ENCODE measurements around the gene SCGN.

Gene SCGN

DNA sequence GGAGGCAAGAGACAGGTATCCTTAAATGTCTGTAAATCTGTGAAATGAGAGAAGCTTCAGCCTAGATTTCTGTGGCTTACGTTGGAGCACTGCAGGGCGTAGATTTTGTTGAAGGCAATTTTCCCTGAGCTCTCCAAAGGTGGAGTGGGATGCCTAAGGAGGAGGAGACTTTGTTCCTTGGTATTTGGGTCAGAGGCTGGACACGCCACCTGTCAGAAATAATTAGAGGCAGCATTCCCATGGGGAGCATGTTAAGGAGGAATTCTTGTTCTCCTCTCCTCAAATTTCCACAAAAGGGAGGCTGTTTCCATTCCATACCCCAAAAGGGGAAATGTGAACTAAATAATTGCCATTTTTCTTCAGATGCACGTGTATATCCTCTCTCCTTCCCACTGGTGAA is 11.1 kb upstream of the SCGN start:
- no peak for DNase-seq

DNA sequence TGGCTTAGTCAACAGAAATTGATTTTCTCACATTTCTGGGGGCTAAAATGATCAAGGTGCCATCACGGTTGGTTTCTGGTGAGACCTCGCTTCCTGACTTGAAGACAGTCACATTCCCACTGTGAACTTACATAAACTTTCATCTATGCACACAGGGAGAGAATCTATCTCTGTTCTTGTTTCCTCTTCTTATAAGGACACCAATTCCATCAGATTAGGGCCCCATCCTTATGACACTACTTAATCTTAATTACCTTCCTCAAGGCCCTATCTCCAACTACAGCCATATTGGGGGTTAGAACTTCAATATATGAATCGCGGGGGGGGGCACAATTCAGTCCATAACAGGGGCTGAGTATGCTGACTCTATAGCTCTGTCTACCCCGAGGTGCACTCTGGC is 10.6 kb upstream of the SCGN start:
- DNase-seq, result no peak

DNA sequence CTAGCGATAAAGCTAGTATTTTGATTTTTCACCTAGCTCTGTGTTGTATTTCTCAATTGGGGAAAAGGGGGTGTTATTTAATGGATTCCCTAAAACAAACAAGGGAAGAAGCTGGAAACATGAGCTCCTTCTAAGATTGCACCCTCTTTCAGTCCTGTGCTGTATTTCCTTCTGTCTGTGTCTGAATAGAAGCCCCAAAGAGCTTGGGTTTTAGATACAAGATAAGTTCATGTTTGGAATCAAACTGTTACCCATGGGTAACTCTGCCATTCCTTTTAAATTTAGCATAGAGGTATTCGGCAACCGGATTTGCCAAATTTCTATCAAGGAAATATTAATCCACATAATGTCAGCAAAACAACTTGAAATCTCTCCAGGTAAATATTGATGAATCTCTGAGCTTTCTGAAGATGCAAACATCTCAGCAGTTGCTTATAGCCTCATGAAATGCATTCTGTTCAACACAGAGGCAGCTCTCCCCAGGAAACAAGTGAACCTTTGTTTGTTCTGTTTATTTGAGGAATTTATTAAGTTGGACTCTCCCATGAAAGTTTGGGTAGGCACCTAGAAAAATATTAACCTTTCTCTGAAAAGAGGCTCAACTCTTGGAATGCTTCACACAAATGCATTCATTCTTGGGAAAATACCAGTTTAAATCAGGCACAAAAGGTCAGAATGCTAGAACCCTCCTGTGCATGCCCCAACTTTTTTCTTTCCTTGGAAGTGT is 9.9 kb upstream of the SCGN start:
- no peak for DNase-seq

DNA sequence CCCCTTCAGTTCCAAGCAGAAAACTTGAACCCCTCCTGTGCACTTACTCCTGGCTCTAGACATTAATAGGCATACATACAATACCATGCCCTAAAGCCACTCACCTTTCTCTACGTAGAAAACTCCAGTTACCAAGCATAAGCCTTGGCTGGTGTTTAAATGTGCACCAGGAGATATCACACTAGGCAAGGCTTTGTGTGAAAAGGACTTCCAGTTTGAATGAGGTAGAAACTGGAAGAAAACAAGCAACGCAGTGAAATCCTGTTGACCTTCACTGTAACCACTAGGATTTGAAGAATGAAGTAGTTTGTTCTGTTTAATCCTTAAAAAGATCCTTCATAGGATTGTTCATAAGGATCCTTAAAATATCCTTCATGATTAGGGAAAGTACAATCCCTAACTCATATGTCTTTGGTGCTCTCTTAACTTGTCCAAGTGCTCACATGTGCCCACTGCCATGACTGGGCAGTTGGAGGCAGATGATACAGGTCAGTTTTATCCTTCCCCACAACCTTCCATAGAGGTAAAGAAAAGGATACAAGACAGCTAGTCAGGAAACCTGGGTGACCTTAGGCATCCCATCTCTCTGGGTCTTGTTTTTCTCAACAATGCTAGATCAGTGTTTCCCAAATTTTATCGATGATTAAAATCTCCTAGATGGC is 9.2 kb upstream of the SCGN start:
- no peak for DNase-seq

DNA sequence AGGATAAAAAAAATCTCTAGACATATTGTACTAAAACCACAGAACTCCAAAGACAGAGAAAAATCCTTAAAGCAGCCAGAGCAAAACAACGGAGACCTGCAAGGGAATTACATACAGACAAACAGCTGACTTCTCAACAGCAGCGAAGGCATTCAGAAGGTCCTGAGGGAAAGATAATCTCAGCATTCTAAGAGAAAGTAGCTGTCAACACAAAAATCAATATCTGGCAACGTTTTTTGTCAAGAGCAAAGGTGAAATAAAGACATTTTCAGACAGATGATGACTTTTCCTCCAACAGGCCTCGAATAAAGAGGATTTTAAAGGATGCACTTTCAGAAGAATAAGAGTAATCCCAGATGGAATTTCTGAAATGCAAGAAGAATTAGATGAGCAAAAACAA is 6.1 kb upstream of the SCGN start:
- no peak for DNase-seq

DNA sequence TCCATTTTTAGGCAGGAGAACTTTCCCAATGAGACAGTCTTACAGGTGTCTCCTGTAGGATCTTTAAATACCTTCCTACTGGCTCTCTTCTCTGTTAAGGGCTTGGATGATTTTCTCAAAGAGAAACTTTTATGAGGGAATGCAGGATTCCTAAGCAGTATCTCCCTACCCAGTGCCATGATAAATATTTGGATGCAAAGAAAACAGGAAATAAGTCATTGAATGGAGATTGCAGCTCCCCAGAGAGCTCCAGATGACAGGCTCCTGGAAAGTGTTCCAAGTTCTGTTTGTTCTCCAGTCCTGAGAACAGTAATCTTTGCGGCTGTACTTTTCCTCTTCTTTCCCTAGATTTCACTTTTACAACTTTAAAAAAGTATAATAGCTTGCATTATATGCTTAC is 2.4 kb upstream of the SCGN start:
- DNase-seq, result no peak

DNA sequence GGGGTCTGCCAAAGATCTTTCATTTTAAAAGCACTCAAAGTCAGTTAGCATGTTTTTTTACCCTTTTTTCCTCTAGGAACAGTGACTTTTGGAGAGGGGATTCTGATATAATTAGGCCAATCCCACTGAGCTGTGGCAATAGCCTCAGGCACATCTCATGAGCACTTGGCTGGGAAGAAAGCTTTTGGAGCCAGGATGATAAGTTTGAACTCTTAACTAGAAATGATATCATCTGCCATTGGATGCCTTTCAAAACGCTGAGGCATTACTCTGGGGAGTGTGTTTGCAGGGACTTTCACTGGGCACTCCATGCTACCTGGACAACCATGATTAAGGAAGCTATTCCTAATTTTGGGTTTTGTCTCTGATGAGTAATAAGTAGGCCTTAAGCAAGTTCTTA is 3.7 kb downstream of the SCGN start:
- no peak for DNase-seq

DNA sequence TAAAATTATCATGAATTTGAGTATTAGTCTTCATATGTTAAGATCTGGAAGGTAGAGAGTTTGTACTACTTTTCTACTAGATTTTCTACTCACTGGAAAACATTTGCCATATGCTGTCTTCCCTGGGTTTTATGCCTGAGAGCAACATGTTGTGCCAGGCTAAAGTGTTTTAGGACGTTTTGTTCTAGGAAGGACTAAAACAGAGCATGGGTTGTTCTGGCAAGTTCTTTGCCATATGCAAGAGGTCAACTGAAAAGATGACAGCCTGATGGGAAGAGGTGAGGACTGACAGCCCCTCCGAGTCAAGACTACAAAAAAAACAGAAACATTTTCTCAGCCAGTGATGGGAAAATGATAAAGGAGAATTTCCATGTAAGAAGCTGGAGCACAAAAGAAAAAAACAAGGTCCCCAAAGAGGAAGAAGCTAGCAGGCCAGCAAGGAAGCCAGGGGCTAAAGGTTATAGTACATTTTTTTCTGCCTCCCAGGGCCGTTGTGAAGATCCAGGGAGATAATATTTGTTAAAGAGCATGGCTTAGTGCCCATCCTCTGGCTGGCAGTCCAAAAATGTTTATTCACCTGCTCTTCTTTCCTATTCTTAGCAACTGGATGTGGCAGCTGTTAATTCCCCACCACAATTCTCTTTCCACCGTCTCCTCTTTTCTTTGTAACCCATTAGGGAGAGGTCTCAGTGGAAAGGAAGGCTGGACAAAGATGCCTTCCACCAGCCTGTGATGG is 7.8 kb downstream of the SCGN start:
- no peak for DNase-seq

DNA sequence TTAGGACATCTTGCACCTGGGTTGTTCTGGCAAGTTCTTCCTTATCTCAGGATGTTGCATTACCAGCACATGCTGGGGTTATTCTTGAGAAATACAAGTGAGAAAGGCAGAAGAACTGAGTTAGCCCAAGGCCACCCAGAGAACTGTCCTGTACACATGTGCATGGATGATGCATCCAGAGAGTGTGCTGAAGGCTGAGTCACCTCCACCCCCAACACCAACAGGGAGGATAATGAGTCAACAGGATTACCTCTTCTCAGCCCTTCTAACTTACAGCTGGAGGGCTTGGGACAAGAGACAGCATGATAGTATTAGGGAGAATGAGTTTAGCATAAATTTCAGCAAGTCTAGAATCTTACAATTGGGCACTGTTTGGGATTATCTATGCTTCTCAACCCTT is 8.5 kb downstream of the SCGN start:
- no peak for DNase-seq

DNA sequence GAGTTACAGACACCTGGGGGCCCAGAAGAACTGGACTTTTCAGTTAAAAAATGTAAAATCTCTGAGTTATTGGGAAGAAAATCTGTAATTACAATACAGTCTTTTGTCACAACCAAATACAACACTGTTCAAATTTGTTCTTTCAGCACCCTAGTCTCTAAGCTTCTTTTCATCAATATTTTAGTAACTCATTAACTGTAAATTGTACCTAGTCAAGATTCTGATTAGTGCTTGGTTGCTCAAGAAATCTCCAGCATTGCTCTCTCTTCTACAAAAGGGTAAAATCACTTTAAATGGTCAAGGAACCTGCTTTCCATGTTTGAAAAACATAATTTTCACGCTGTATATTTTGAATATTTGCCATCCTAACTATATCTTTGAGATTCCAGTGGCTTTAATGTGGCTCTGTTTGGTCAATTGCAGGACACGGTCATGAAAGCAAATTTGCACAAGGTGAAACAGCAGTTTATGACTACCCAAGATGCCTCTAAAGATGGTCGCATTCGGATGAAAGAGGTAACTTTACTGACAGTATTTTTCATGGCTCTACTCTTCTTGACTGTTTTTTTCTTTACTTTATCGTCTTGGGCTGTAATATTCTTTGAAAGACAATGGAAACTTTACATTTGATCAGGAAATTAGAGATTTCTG is 9.2 kb downstream of the SCGN start:
- no peak for DNase-seq

DNA sequence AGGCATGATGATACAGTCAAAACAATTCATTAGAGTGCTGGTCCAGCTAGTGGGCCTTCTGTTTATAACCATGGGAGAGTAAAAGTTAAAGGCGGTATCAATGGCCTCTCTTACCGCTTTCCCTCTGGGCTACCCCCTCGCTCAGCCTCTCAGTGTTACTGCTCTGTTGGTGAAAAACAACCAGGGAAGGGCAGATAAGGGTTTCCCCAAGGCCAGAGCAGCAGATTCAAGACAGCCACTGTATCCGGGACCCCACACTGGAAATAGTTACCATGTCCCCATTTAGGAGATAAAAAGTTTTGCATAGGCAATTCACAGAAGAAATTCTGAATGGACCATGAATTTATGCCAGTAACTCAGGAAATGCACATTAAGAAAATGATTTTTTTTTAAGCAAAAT is 13.4 kb downstream of the SCGN start:
- no peak for DNase-seq

DNA sequence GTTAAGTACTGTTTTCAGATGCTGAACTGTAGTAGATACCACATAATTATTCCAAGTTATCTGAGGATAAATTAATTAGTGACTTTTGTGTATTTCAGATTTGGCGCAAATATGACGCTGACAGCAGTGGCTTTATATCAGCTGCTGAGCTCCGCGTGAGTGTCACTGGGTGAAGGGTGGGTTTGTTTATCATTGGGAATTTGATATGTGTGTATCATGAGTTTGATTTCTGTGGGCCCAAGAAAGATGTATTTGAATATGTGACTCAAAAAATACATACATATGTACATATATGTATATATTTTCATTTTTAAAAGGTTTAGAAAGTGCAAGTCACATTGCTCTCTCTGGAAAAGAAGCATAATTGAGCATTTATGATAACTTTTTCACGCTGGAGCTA is 17.4 kb downstream of the SCGN start:
- no peak for DNase-seq

DNA sequence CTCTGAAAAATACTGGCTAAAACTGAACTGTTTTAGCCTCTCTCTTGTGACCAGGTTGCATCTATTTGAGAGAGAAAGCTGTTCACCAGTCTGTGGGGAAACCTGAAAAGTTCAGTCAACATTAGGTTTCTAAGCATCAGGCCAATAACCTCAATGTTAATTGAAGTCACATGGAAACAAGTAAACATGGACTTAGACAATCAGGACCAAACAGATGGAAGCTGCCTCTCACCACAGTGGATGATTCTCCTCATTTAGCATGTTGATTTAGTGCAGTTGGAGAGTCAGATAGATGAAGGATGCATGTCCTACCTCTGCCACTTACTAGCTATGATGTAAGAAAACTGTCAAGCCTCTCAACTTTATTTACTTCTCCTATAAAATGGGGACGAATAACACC is 18.2 kb downstream of the SCGN start:
- DNase-seq, result no peak

DNA sequence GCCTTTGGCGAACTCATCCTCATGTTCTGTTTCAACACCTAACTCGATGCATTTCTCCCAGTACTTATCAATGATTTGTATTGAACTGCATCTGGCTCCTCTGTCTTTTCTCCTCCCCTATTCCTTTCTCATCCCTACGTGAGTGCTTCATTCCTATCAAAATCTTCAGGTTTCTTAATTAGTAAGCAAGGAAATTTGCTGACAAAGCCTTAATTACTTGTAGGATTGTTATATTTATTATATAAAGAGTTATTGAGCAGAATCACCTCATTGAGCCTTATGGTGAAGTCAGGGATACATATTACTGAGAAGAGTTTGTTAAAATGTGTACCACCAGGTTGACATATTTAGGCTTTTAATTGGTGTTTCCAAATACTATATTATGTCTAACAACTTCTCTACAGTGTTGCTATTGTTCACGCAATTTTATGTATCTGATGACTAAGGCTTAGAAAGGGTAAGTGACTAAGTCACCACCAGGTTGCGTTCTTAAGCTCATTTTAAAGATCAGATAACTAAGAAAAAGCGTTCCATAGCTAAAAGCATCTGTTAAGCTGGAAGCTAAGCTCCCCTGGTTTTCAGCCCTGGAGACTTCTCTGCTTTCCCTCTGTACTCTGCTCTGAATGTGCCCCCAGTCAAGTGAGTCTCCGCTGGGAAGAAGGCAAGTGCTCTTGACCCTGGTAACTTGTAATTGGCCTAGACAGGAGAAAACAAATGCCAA is 18.9 kb downstream of the SCGN start:
- DNase-seq, result no peak

DNA sequence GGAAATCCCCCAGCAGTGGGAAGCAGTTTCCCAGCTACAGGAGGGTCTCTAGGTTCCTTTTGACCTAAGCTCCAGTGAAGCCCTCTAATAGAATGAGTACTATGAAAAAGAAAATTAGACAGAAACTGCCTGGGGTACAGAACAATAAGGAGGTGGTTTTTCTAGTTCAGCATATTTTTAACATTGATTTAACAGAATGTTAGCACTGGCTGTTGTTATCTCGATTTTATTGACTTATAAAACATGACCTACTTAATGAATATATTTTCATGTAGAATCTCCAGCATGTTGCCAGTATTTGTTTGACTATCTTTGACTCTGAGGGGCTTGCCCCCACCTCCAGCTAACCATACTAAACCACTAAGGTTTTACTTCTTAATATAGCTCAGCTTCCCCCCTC is 19.6 kb downstream of the SCGN start:
- no peak for DNase-seq

DNA sequence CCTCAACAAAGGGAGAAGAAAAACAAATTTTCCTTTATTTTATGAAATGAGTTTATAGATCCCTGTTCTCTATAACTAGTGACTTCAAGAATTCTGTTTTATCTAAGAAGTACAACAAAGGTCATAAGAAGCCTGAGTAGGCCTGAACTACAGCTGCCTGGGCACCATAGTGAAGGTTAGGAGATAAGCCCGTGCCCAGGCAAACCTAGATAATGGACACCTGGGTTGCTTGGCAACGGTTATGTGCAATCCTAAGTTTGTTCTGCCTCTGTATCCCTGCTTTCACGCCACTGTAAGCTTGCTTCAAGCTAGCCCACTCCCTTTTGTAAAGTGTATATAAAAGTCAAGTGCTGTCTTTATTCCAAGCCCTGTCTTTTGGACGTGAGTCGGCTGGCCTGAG is 23.2 kb downstream of the SCGN start:
- DNase-seq, result no peak

DNA sequence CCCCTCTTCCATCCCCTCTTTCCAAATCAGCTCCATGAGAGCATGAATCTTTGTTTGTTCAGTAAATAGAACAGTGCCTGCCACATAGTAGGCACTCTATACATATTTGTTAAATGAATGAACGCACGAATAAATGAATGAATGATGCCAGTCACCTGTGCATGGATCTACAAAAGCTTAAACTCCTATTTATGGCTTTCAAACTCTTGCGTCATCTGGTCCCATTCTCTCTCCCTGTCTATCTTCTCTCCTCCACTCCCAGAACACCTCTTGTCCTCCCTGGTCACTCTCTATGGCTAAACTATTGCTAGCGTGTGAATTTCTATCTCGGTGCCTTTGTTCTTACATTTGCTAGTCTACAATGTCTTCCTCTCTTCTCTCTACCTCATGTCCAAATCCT is 24.8 kb downstream of the SCGN start:
- no peak for DNase-seq

DNA sequence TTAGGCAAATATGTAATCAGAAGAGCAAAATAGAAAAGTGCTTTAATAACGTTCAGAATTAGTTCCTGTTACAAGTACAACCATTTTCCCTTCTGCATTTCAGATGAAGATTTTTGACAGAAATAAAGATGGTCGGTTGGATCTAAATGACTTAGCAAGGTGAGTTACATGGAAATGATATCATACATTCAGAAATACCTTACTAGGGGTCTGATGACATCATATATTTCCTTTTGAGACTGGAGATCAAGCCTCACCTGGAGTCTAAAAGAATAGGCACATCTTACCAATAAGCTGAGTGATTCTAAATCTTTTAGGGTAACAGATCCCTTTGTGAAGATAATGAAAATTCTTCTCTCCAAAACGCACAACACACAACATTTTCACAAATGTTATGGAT is 29.8 kb downstream of the SCGN start:
- no peak for DNase-seq

DNA sequence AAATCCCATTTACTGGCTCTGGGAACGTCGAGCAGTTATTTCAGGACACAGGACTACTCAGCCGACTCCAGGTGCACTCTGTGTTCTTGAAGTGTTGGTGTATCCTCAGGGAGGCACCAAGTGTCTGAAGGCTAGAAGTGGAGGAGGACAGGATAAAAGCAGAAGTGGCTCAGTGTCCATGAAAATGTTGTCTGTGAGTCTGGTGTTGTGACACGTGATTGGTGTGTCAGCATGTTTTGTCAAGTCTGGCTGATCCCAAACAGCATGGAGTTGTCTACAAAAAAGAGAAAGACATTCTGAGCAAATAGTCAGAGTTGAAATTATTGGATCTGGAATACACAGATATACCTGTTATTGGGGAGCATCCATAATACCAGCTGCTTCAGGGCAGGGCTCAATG is 30.3 kb downstream of the SCGN start:
- no peak for DNase-seq

DNA sequence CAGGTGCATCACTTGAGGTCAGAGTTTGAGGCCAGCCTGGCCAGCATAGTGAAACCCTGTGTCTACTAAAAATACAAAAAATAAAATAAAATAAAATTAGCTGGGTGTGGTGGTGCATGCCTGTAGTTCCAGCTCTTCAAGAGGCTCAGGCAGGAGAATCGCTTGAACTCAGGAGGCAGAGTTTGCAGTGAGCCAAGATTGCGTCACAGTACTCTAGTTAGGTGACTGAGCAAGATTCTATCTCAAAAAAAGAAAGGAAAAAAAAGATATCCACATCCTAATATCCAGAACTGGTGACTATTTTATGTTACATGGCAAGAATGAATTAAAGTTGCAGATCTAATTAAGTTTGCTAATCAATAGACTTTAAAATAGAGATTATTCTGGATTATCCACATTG is 32.5 kb downstream of the SCGN start:
- DNase-seq, result no peak

DNA sequence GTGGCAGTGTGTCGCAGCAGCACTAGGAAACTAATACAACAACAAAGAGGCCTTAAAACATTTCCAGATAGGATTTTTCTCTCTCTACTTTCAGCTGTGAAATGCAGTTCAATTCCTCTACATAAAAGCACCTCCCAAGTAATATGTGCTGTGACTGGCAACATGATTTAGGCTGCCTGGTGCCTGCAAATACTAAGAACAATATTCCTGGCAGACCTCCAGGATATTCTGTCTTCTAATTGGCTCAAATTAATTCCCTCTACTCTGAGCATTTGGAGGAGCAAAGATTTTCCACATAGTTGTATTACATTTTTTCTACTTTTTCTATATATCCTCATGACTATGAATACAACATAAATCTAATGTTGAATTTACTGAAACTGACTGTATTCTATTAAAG is 33.2 kb downstream of the SCGN start:
- no peak for DNase-seq

DNA sequence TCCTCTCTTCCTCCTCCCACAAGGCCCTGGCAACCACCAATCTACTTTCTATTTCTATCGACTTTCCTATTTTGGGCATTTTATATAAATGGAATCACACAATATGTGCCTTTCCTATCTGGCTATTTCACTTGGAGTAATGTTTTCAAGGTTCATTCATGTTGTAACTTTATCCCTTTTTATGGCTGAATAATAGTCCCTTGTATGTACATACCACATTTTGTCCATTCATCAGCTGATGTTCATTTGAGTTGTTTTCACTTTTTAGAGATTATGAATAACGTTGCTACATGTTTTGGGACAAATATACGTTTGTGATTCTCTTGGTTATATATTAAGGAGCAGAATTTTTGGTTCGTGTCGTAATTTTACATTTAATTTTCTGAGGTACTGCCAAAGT is 33.9 kb downstream of the SCGN start:
- DNase-seq, result no peak

DNA sequence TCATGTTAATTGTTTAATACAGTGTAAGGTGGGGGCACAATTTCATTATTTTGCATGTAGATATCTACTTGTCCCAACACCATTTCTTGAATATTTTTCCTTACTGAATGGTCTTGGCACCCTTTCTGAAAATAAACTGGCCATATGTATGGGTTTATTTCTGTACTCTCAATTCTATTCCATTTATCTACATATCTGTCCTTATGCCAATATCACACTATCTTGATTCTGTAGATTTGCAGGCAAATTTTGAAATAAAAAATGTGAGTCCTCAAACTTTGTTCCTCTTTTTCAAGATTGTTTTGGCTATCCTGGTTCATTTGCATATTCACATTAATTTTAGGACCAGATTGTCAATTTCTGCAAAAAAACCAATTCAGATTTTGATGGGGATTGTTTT is 34.8 kb downstream of the SCGN start:
- no peak for DNase-seq

Measured in activated CD4-positive, CD25-positive, alpha-beta regulatory T cell treated with anti-CD3 and anti-CD28 coated beads, Interleukin-2, amount 50 U/mL, for 72 hours (primary cell).